GM21447 (cell line): ENCODE results near the gene TMEM203.

ENCODE experiments used
- ATAC-seq: cut with Tn5 transposase; IDR thresholded peaks from one replicate; pipeline ENCODE4 v1.9.1; 2021; ENCODE audit not compliant: unreplicated experiment

The TMEM203 gene

DNA sequence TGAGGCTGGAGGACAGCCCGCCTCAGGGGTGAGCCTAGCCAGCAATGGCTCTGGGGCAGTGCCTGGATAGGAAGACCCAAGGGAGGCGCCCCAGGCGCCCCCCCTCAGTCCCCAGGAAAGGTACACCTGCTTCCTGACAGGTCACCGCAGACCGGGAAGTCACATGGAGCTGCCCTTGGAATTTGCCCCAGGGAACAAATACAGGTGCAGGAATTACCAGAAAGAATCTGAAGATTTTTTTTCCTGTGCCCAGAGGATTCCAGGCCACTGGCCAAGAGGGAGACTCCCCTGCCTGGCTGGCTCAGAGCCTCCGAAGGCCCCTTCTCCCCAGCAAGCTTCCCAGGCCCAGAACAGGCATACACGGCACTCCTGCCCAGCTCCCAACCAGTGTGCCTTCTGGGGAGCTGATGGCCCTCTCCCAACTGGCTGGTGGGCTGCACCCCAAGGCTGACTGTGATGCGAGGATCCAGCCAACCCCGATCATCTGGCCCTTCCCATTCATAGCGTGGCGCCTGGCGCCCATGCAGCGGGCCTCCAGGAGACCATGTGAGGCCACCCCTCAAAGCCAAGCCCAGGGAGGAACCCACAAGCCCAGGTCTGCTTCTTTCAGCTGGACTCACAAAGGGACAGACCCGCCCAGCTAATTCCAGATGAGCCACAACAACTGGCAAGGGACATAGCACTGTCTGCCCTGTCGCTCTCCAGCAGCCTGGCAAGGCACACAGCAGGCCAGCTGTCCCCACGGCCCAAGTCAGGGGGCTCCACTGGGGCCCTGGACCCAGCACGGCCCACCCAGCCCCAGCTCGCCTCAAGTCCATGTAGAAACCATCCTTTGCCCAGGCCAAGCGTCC, 7.2 kb downstream of the TMEM203 start:
- ATAC-seq = no peak

GRCh38 chr9:137195525-137196220, 9.8 kb downstream of the TMEM203 start:
- no peak for ATAC-seq

- no peak for ATAC-seq
These were observed 10.5 kb downstream of the TMEM203 start for GRCh38 chr9:137194909-137195308.

DNA sequence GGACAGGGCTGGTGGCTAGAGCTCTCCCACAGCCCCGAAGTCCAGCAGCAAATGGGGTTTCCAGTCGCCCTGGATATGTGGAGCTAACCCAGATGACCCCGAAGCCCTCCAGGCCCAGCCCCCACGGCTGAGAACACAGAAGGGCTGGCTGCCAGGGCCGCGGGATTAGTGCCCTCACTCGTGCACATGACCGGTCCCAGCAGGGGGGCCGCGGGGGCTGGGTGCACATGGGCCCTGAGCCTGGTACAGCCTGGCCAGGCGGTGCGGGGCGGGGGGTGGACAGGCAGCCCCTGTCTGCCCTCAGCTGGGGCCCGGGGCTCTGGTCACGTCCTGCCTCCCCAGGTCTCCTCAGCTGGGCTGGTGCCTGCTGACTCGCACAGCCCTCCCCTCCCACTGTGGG, 11.1 kb downstream of the TMEM203 start:
- no peak for ATAC-seq

DNA sequence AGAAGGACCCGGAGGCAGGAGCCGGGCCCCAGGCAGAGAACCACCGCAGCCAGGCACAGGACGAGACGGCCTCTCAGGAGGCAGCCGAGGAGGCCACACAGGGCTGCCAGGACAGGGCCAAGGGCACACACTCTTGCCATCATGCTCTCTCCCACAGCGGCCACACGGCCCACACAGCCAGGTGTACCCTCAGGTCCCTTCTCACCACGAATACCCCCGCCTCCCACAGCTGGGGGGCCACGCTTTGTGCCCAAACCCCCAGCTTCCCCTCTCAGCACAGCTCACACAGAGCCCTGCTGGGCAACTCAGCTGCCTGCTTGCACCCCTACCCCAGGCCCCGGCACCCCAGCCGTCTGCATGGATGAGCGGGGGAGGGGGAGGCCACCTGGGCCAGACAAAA, 11.7 kb downstream of the TMEM203 start:
- ATAC-seq = no peak

- ATAC-seq = no peak
These were observed 12.6 kb downstream of the TMEM203 start for GRCh38 chr9:137192859-137193258.

DNA sequence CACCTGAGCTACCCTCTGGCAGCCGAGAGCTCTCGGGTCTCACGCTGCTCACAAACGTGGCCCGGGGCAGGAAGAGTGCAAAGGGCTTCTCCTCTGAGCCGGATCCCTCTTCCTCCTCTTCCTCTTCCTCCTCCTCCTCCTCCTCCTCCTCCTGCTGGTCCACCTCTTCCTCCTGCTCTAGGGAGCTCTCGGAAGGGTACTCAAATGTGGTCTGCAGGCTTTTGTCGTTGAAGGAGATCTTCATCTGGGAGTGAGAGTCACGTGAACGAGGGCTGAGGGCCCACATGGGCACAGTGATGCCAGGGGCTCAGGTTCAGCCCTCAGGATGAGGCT, 13.0 kb downstream of the TMEM203 start:
- no peak for ATAC-seq

DNA sequence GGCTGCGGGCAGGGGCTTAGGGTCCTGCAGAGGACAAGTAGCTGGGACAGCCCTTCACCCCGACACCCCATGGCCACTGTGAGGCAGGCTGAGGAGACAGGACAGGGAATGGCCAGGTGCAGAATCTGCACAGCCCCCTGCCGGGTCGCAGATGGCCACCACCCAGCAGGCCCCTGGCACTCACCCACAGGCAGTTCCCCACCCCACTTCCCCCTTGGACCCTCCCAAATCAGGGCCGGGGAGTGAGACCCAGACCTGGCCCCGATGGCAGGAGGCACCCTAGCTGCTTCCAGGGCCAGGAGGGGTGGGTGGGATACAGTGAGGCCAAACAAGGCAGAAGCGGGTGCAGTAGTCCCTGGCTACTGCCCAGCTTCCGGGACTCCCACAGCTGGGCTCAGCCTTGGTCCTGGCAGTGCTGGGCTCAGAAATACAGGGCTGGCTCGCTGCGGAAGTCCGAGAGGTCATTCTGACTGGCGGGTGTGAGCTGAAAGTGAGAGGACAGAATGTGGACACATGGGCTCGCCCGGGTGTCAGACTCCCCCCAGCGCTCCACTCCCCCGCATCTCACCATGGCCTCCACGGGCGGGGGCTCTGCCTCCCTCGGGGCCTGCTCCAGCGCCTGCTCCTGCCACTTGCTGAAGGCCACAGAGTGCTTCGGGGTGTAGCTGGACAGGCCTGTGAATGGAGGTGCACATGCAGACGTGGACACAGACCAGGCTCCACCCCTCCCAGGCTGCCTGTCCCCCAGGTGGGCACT, 13.6 kb downstream of the TMEM203 start:
- ATAC-seq = no peak

DNA sequence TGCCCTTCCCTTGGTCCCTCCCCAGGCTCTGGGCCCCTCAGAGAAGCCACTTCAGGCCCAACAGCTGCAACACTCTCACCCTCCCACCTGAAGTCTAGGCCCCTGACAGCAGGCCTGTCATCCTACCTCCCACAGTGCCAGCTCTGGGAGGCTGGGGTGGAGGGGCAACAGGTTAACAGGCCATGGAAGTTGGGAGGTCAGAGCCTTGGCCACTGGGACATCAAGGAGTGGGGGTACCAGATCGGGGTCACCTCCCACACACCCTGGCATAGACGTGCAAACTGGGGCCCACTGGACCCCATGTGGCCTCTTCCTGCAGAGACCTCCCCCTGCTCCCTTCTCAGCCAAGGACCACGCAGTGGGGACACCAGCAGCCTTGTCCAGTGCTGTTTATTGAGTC, 14.2 kb downstream of the TMEM203 start:
- ATAC-seq = no peak

DNA sequence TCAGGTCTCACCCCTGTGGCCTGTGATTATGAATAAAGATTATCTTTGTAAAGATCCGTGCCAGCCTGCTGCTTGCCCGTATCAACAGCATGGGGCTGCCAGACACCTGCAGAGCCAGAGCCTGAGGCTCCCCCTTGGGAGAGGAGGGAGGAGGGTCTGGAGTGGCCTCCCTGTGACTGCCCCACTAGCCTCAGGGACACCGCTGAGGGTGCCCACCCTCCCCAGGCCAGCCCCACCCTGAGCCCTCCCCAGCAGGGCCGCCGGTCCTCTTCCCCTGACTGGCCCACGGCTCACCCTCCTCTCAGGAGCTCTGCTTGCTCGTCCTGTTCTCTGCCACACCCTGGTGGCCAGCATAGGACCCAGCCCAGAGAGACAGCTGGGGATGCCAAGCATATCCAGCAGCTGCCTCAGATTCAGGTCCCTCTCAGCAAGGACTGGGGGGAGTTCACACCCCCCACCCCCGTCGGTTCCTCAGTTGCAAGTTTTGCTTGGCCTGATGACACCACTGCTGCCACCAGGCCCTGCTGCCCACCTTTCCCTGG, 15.1 kb downstream of the TMEM203 start:
- ATAC-seq = no peak

GRCh38 chr9:137189297-137190295, 15.9 kb downstream of the TMEM203 start:
- no peak for ATAC-seq

GRCh38 chr9:137188490-137189296, 16.8 kb downstream of the TMEM203 start, which contains the start of the genes ANAPC2 and SSNA1:
ANAPC2 (minus strand) TSS chr9:137188560; CDS start chr9:137188532, 28 bp downstream.
SSNA1 (plus strand) TSS chr9:137188676; CDS start chr9:137188727, 51 bp downstream.
- peak; percentile 73 for ATAC-seq

DNA sequence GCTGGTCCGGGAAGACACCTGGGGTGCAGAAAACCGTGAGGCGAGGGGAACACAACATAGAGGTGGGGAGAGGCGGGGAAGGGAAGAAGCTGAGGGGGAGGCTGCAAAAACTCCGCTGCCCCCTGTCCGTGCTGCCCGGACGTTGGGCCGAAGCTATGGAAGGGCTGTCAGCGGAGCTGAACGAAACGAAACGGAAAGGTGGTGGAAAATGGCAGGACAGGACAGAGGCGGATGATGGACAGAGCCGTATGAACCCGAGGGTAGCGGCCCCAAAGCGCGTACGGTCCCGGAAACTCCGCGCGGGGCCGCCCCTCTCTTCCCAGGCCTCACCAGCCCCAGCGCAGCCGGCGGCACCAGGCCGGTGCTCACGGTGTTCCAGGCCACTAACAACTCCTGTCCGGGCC, 17.4 kb downstream of the TMEM203 start:
- peak; percentile 27 for ATAC-seq

DNA sequence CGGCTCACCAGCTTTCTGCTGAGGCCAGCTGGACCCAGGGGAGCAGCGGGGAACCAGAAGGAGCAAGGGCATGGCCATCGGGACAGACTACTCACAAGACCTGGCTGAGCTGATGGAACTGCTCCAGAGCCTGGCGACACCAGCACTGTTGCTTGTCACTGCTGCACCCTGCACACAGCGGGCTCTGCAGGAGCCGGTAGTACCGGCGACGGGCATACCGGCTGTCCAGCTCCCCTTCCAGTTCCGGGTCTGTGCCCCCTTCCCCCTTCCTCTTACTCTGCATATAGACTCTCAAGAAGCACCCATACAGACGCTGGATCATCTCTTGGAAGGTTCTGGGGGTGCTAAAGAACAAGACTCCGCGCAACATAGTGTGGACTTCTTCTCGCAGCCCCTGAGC, 18.1 kb downstream of the TMEM203 start:
- no peak for ATAC-seq

DNA sequence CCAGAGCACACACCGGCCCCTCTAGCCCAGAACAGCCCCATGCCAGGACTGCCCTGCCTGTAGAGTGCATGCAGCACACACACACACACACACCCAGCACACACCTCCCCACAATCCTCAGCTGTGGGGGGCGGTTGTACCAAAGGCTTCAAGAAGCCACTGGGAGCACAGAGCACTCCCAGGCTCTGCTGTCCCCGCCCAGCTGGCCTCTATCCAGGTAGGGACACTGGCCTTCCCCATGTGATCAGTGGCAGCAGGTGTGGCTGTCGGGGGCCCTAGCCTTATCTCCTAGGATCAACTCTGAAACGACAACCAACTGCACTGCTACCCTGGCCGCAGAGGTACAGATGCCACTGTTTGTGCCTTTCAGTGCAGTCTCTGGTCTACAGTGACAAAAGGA, 19.1 kb downstream of the TMEM203 start:
- ATAC-seq = no peak

DNA sequence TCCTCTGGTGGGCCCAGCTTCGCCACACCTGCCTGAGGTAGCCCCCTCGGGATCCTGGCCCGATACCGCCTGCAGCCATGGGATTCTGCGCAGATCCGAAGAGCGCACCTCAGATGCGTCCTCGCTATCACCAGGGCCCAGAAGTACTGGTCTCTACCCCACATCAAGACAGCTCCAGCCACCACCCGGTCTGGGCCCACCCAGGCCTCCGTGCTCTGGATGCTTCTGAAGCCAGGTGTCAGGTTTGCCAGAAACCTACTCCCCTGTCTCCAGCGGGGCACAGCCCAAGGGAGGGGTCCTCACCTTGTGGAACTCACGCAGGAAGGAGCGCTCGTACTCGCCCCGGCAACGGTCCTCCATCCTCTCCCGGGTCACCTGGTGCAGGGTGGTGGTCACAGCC, 19.5 kb downstream of the TMEM203 start:
- ATAC-seq = no peak

DNA sequence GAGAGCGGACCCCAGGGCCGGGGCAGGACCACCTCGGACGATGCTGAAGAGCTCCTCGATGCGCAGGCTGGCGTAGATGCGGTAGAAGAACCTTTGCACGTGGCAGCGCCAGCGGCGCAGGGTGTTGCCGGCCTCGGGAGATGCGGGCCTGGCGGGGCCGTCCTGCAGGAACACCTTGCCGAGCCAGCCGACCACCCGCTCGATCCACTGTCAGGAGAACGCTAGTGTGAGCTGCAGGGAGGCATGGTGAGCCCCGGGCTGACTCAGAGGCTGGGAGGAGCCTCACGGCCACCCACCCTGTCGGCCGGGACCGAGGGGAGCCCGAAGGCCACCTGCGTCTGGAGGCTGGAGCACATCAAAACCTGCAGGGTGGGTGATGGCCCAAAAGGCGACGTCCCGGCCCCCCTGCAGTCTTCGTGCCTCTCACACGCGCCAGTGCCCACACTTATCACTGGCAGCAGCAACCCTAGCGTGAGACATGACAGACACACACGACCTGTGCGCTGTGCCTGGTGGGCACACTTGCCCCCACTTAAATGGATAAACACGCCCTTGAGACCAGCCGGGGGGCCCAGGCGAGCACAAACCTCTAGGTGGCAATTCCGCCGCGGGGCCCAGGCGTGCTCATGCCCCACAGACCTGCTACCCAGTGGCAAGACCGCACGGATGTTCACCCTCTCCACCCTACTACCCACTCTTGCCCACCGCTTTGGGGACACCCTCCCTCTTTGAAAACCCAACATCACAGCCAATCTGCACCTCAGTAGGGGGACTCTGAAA, 20.4 kb downstream of the TMEM203 start:
- no peak for ATAC-seq

DNA sequence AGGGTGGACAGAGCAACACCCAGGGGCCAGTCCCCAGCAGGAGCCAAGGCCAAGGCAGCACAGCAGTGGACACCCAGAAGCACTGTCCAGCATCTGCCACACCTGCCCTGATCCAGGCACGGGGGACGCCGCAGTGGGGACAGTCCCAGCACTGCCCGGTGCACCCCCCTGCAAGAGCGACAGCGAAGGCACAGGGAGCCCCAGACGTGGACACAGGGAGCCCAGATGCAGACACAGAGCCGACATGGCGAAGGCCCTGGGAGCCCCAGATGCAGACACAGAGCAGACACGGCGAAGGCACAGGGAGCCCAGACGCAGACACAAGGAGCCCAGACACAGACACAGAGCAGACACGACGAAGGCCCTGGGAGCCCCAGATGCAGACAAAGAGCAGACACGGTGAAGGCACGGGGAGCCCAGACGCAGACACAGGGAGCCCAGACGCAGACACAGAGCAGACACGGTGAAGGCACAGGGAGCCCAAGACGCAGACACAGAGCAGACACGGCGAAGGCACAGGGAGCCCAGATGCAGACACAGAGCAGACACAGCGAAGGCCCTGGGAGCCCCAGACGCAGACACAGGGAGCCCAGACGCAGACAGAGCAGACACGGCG, 21.4 kb downstream of the TMEM203 start:
- ATAC-seq = no peak
